ENCODE measurements around the gene ABCC3. TPM values are rescaled to one million over a fixed set of nuclear protein-coding genes. Genes with fewer than 3 reads are reported as not detected.

ABCC3 gene
- total and polyA plus RNA-seq, 2 donors (not counting 3 experiments of a cell fraction or from before 2014, with no cell fraction given) = 1.1 to 2.6 TPM

DNA sequence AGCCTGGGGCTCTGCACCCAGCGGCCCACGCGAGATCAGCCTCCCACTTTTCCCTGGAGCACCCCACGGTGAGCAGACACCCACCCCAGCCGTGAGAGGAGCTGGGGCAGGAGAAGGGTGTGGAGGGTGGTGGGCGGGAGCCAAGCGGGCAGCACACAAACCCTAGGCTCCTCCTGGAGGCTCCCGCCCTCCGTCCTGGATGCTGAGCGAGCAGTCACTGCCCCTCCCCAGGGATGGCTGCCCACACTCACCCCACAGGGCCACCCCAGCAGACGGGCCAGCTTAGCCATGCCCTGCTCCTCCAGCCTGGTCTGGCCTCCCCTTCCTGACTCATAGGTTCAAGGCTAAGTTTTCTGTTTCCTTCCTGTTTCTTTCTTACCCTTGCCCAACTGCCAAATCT, 15.7 kb upstream of the ABCC3 start:
- dilution Hi-C loops (cut with MboI; ENCODE audit: extremely low pct_ligation_motif_present, low sequenced_read_pairs) (no loop called here), intact Hi-C loops (cut with micrococcal nuclease) (loop anchor here (5.0 kb wide), 1 partner anchor 57 kb away; the partner anchor contains the start of gene CACNA1G)
- no peaks in the 10 kb centered on the region for H3K36me3 ChIP-seq (ENCODE audit: control insufficient read depth in 2 of 2, extremely low read depth in 1 of 2, insufficient read depth in 2 of 2, low read length in 2 of 2)
- ChIA-PET POLR2A (no interaction called here), CTCF (interaction anchor here (0.8 to 2.7 kb wide), 5 partner anchors 9 to 136 kb away, joined by 3 to 13 read pairs (median 3); no protein-coding TSS in a partner anchor)
- H3K79me2 ChIP-seq (ENCODE audit: control insufficient read depth, insufficient read depth, low read length) = no peaks in the 10 kb centered on the region
- H2AFZ ChIP-seq (ENCODE audit: low read depth, low read length) = peak overlapping the region; percentile 7
- no peak overlapping the region for H3K4me2 ChIP-seq (ENCODE audit: insufficient read depth, low read length)
- H3K4me1 ChIP-seq (ENCODE audit: control insufficient read depth, extremely low read depth, insufficient read depth, low read length) = peaks cover 6% of the 10 kb centered on the region
- no TSS peak for BruUV-seq (replicated peaks)
- H4K20me1 ChIP-seq (replicated peaks; ENCODE audit: control insufficient read depth, extremely low read depth, insufficient read depth, low read length) = no peaks in the 10 kb centered on the region
- H3K9ac ChIP-seq (replicated peaks; ENCODE audit: extremely low read depth, insufficient read depth, low read length) = no peak overlapping the region
- no peak overlapping the region for H3K27ac ChIP-seq (ENCODE audit: insufficient read depth, low read depth, low read length)
- FAIRE-seq = peak; percentile 57
- H3K9me1 ChIP-seq (replicated peaks; ENCODE audit: control insufficient read depth, extremely low read depth, insufficient read depth, low read length) = no peaks in the 10 kb centered on the region
- no peaks in the 10 kb centered on the region for H3K9me3 ChIP-seq (replicated peaks; ENCODE audit: control insufficient read depth, insufficient read depth, low read length)
- DNase-seq (ENCODE audit: low read depth, low spot score) = no peak
- TF ChIP-seq POLR2A (IDR thresholded peaks at IDR 0.05; ENCODE audit: low read depth, low read length) (no peak), FOS (IDR thresholded peaks at IDR 0.05; ENCODE audit: borderline replicate concordance, insufficient read depth, low read length) (peak; percentile 16)
- no peaks in the 10 kb centered on the region for H3K27me3 ChIP-seq (ENCODE audit: control insufficient read depth in 2 of 2, insufficient read depth in 2 of 2, low read length in 2 of 2)
- no peak overlapping the region for H3K4me3 ChIP-seq (replicated peaks in 1 of 3; ENCODE audit: insufficient read depth in 1 of 3, low read depth in 1 of 3, low read length in 3 of 3)

DNA sequence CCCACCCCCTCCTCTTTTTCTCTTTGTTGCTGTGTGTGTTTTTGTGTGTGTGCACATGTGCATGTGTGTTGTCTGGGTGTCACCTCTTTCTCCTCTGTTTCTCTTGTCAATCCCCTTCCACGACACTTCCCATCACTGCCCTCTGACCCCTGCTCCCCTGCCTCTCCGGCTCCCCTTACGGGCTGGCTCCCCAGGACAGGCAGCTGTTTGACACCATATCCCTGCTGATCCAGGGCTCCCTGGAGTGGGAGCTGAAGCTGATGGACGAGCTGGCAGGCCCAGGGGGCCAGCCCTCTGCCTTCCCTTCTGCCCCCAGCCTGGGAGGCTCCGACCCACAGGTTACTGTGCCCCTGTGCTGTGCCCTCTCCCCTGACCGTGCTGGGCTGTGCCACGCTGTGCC, 15.2 kb upstream of the ABCC3 start:
- H3K4me2 ChIP-seq (ENCODE audit: insufficient read depth, low read length) = no peak overlapping the region
- TF ChIP-seq POLR2AphosphoS5 (IDR thresholded peaks at IDR 0.05; ENCODE audit: insufficient read depth, low read depth, low read length) = no peak
- TF ChIP-seq GATA2 (IDR thresholded peaks at IDR 0.05; ENCODE audit: insufficient read depth, insufficient read length, low read depth, low read length) = no peak
- TF ChIP-seq MYC (IDR thresholded peaks at IDR 0.05; ENCODE audit: low read depth, low read length) = no peak
- TF ChIP-seq POLR2A (IDR thresholded peaks at IDR 0.05; ENCODE audit: low read depth, low read length) = no peak
- no peak for TF ChIP-seq EZH2 (IDR thresholded peaks at IDR 0.05; ENCODE audit: borderline replicate concordance, low read depth, low read length, severe bottlenecking)
- TF ChIP-seq JUN (IDR thresholded peaks at IDR 0.05; ENCODE audit: borderline replicate concordance, insufficient read depth, insufficient read length, low read depth) = no peak
- TF ChIP-seq, protein P1, sequence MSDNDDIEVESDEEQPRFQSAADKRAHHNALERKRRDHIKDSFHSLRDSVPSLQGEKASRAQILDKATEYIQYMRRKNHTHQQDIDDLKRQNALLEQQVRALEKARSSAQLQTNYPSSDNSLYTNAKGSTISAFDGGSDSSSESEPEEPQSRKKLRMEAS (IDR thresholded peaks at IDR 0.05; ENCODE audit: insufficient read depth, insufficient read length) = no peak
- TF ChIP-seq, protein P2, sequence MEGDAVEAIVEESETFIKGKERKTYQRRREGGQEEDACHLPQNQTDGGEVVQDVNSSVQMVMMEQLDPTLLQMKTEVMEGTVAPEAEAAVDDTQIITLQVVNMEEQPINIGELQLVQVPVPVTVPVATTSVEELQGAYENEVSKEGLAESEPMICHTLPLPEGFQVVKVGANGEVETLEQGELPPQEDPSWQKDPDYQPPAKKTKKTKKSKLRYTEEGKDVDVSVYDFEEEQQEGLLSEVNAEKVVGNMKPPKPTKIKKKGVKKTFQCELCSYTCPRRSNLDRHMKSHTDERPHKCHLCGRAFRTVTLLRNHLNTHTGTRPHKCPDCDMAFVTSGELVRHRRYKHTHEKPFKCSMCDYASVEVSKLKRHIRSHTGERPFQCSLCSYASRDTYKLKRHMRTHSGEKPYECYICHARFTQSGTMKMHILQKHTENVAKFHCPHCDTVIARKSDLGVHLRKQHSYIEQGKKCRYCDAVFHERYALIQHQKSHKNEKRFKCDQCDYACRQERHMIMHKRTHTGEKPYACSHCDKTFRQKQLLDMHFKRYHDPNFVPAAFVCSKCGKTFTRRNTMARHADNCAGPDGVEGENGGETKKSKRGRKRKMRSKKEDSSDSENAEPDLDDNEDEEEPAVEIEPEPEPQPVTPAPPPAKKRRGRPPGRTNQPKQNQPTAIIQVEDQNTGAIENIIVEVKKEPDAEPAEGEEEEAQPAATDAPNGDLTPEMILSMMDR (IDR thresholded peaks at IDR 0.05; ENCODE audit: extremely low read depth in 1 of 2, insufficient read depth in 1 of 2, low read depth in 1 of 2, low read length in 2 of 2) = no peak
- no peak for TF ChIP-seq FOS (IDR thresholded peaks at IDR 0.05; ENCODE audit: borderline replicate concordance, insufficient read depth, low read length)
- no peaks in the 10 kb centered on the region for H4K20me1 ChIP-seq (replicated peaks; ENCODE audit: control insufficient read depth, extremely low read depth, insufficient read depth, low read length)
- H3K9me3 ChIP-seq (replicated peaks; ENCODE audit: control insufficient read depth, insufficient read depth, low read length) = no peaks in the 10 kb centered on the region
- no peak overlapping the region for H3K9ac ChIP-seq (replicated peaks; ENCODE audit: extremely low read depth, insufficient read depth, low read length)
- H3K27ac ChIP-seq (ENCODE audit: insufficient read depth, low read depth, low read length) = no peak overlapping the region
- peaks cover 6% of the 10 kb centered on the region for H3K4me1 ChIP-seq (ENCODE audit: control insufficient read depth, extremely low read depth, insufficient read depth, low read length)
- peak overlapping the region; percentile 11 for H2AFZ ChIP-seq (ENCODE audit: low read depth, low read length)
- DNase-seq (ENCODE audit: low read depth, low spot score) (no peak), FAIRE-seq (no peak)
- no peaks in the 10 kb centered on the region for H3K27me3 ChIP-seq (ENCODE audit: control insufficient read depth in 2 of 2, insufficient read depth in 2 of 2, low read length in 2 of 2)
- no peaks in the 10 kb centered on the region for H3K36me3 ChIP-seq (ENCODE audit: control insufficient read depth in 2 of 2, extremely low read depth in 1 of 2, insufficient read depth in 2 of 2, low read length in 2 of 2)
- ChIA-PET POLR2A (interaction anchor here (0.6 kb wide), 1 partner anchor 26 kb away, joined by 7 read pairs; no protein-coding TSS in a partner anchor), CTCF (interaction anchor here (0.6 to 1.2 kb wide), 7 partner anchors 9 to 137 kb away, joined by 3 to 8 read pairs (median 3); no protein-coding TSS in a partner anchor)
- no peak overlapping the region for H3K4me3 ChIP-seq (replicated peaks in 1 of 3; ENCODE audit: insufficient read depth in 1 of 3, low read depth in 1 of 3, low read length in 3 of 3)
- no peaks in the 10 kb centered on the region for H3K79me2 ChIP-seq (ENCODE audit: control insufficient read depth, insufficient read depth, low read length)
- BruUV-seq (replicated peaks) = no TSS peak
- no peaks in the 10 kb centered on the region for H3K9me1 ChIP-seq (replicated peaks; ENCODE audit: control insufficient read depth, extremely low read depth, insufficient read depth, low read length)
- dilution Hi-C loops (cut with MboI; ENCODE audit: extremely low pct_ligation_motif_present, low sequenced_read_pairs) = no loop called here
- intact Hi-C loops (cut with micrococcal nuclease) = loop anchor here (5.0 kb wide), 1 partner anchor 57 kb away; the partner anchor contains the start of gene CACNA1G

All from endothelial cell of umbilical vein (primary cell).